ENCODE results near the gene PLCB3. TPM values are rescaled to one million over a fixed set of nuclear protein-coding genes. Genes with fewer than 3 reads are reported as not detected.

PLCB3 gene
- total and polyA plus RNA-seq, 10 of the 15 experiments (the other 5 are each of a cell fraction or from before 2014, with no cell fraction given), result 0.03 to 10.3 (median 3.3) TPM

DNA sequence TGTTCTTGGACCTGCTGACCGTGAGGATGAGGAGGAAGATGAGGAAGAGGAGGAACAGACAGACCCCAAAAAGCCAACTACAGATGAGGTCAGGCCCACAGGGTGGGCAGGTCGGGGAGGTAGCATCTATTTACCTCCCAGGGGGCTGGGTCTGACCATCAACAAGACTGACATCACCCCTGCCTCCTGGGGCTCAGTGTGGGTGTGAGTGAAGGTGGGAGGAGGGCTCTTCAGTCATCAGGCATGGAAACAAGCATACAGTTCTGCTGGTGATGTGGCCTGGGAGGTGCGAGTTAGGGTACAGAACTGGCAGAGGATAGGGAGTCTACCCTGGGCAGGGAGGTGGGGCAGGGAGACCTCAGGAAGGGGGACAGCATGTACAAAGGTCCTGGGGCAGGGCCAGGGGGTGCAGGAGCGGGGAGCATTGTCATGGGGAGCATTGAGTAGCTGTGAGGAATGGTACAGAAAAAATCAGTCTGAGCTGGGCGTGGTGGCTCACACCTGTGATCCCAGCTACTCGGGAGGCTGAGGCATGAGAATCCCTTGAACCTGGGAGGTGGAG is 8.9 kb downstream of the PLCB3 start:
- WGBS (ENCODE audit: insufficient coverage, insufficient replicate concordance, low lambda C conversion rate, missing lambda C conversion rate), result 73% methylated on average over 6 of the region's 6 CpGs
- FAIRE-seq (no peak), DNase-seq (ENCODE audit: low read depth, low spot score) (no peak), ATAC-seq (peak; percentile 70)
- Histone ChIP-seq H3K79me2 (ENCODE audit: control insufficient read depth, insufficient read depth, low read length) (no peaks in the 10 kb centered on the region), H3K4me2 (ENCODE audit: control insufficient read depth, insufficient read depth) (no peak overlapping the region), H2AFZ (ENCODE audit: control insufficient read depth, low read depth, low read length) (no peak overlapping the region), H3K9ac (ENCODE audit: control insufficient read depth, insufficient read depth, low read length) (no peak overlapping the region), H3K9me3 (replicated peaks; ENCODE audit: control insufficient read depth, insufficient read depth, low read length) (no peaks in the 10 kb centered on the region), H3K27me3 (replicated peaks in 1 of 2; ENCODE audit: control insufficient read depth in 2 of 2, insufficient read depth in 2 of 2, low read length in 1 of 2) (no peaks in the 10 kb centered on the region), H4K20me1 (ENCODE audit: control insufficient read depth, insufficient read depth) (no peaks in the 10 kb centered on the region), H3K4me3 (no peak overlapping the region), H3K27ac (ENCODE audit: control insufficient read depth, insufficient read depth) (peak overlapping the region; percentile 17; the same call in 1 of the 2 replicates), H3K4me1 (ENCODE audit: control insufficient read depth, insufficient read depth, low read length) (peaks cover 11% of the 10 kb centered on the region), H3K36me3 (ENCODE audit: control insufficient read depth in 2 of 2, insufficient read depth in 2 of 2, low read length in 1 of 2) (peaks cover 0 to 5% of the 10 kb centered on the region in 2 experiments; a peak in 2 of 4 replicates)
- BruUV-seq (replicated peaks), result no TSS peak
- SMC1A ChIA-PET (ENCODE audit: uncharacterized antibody, unreplicated experiment), result no interaction called here
- POLR2A ChIA-PET, result interaction anchor here (0.6 to 1.2 kb wide), 3 partner anchors 14 to 1812 kb away, joined by 3 to 4 read pairs (median 3); partner anchors contain the start of gene PPP1R14B
- in situ Hi-C loops (cut with MboI), result no loop called here
- intact Hi-C loops (cut with micrococcal nuclease; ENCODE audit: unreplicated experiment), result no loop called here
- CTCF ChIA-PET, result interaction anchor here (1.0 to 1.5 kb wide), 2 partner anchors 9 kb away, joined by 3 to 5 read pairs; partner anchors contain the start of gene PLCB3
- TF ChIP-seq CHD2 (IDR thresholded peaks at IDR 0.05; ENCODE audit: borderline replicate concordance, low read depth, low read length) (no peak), CHD4 (IDR thresholded peaks at IDR 0.05) (no peak)
- RAD21 ChIA-PET (ENCODE audit: unreplicated experiment), result interaction anchor here (0.7 kb wide), 1 partner anchor 53 kb away, joined by 3 read pairs; the partner anchor contains the start of gene FERMT3

- Histone ChIP-seq H3K9me3 (replicated peaks; ENCODE audit: control insufficient read depth, insufficient read depth, low read length) (no peaks in the 10 kb centered on the region), H3K36me3 (ENCODE audit: control insufficient read depth in 2 of 2, insufficient read depth in 2 of 2, low read length in 1 of 2) (peaks cover 0 to 5% of the 10 kb centered on the region in 2 experiments; a peak in 2 of 4 replicates), H2AFZ (ENCODE audit: control insufficient read depth, low read depth, low read length) (no peak overlapping the region), H3K4me1 (ENCODE audit: control insufficient read depth, insufficient read depth, low read length) (peaks cover 11% of the 10 kb centered on the region), H4K20me1 (ENCODE audit: control insufficient read depth, insufficient read depth) (no peaks in the 10 kb centered on the region), H3K27ac (ENCODE audit: control insufficient read depth, insufficient read depth) (no peak overlapping the region), H3K79me2 (ENCODE audit: control insufficient read depth, insufficient read depth, low read length) (no peaks in the 10 kb centered on the region), H3K4me3 (no peak overlapping the region), H3K4me2 (ENCODE audit: control insufficient read depth, insufficient read depth) (no peak overlapping the region), H3K27me3 (replicated peaks in 1 of 2; ENCODE audit: control insufficient read depth in 2 of 2, insufficient read depth in 2 of 2, low read length in 1 of 2) (no peaks in the 10 kb centered on the region), H3K9ac (ENCODE audit: control insufficient read depth, insufficient read depth, low read length) (no peak overlapping the region)
- POLR2A ChIA-PET, result no interaction called here
- RAD21 ChIA-PET (ENCODE audit: unreplicated experiment), result interaction anchor here (0.5 kb wide), 1 partner anchor 48 kb away, joined by 3 read pairs; no protein-coding TSS in a partner anchor
- FAIRE-seq (no peak), ATAC-seq (no peak), DNase-seq (ENCODE audit: low read depth, low spot score) (no peak)
- SMC1A ChIA-PET (ENCODE audit: uncharacterized antibody, unreplicated experiment), result no interaction called here
- CTCF ChIA-PET, result interaction anchor here (1.5 to 2.0 kb wide), 3 partner anchors 10 to 39 kb away, joined by 4 to 9 read pairs (median 5); partner anchors contain the start of gene PLCB3
- BruUV-seq (replicated peaks), result no TSS peak
- intact Hi-C loops (cut with micrococcal nuclease; ENCODE audit: unreplicated experiment) (no loop called here), in situ Hi-C loops (cut with MboI) (no loop called here)
- 86% methylated on average over 18 of the region's 18 CpGs for WGBS (ENCODE audit: insufficient coverage, insufficient replicate concordance, low lambda C conversion rate, missing lambda C conversion rate)
- TF ChIP-seq SMAD5 (IDR thresholded peaks at IDR 0.05; ENCODE audit: low read depth) (no peak), ZNF207 (IDR thresholded peaks at IDR 0.05; ENCODE audit: borderline replicate concordance) (no peak), ZBTB33 (IDR thresholded peaks at IDR 0.05) (no peak), NR2C2 (IDR thresholded peaks at IDR 0.05; ENCODE audit: borderline replicate concordance, control insufficient read depth, insufficient read length, low read depth) (no peak), CBX5 (IDR thresholded peaks at IDR 0.05; ENCODE audit: low read depth) (no peak), PAX5 (IDR thresholded peaks at IDR 0.05; ENCODE audit: borderline replicate concordance, low read depth, low read length) (no peak), JUND (IDR thresholded peaks at IDR 0.05; ENCODE audit: low read depth, low read length) (no peak), RBBP5 (conservative IDR thresholded peaks at IDR 0.05) (no peak), CREM (IDR thresholded peaks at IDR 0.05; ENCODE audit: low read depth) (no peak)
Measured at GRCh38 chr11:64261556-64262080, 10.3 kb downstream of the PLCB3 start.
